Measurements from ENCODE around the gene ITPRIPL2. TPM values are rescaled to one million over a fixed set of nuclear protein-coding genes. Genes with fewer than 3 reads are reported as not detected.
A peak's percentile ranks its signal among the peaks of the same experiment; 100 is the strongest.

ITPRIPL2 gene
- total and polyA plus RNA-seq, 2 of the 13 experiments (the other 11 are each of a cell fraction or from before 2014, with no cell fraction given): 5.9 to 12.6 TPM

DNA sequence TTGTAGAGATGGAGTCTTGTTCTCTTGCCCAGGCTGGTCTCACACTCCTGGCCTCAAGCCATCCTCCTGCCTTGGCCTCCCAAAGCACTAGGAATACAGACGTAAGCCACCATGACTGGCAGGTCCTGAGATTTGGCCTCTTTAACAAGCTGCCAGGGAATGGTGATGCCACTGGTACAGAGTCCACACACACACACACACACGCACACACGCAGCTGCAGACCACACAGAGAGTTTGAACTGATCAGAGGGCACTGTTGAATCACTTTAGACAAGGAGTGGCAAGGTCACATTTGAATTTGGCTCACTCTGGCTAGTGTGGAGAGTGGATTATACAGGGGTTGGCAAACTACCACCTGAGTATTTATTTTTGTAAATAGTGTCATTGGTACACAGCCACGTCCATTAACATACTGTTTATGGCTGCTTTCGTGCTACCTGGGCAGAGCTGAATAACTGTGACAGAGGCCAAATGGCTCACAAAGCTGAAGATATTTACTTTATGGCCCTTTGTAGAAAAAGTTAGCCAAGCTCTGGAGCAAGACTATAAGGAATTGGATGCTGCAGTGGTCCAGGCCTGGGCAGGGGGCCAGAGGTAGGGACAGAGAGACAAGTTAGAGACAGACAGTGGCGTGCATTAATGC, 9.9 kb downstream of the ITPRIPL2 start (continued):
- TF ChIP-seq FOXA1 (IDR thresholded peaks at IDR 0.05) (no peak), FOXA1 (CRISPR knock-in tag; IDR thresholded peaks at IDR 0.05) (peak; percentile 50; the same call in 1 of the 2 replicates), ZNF761 (CRISPR knock-in tag; conservative IDR thresholded peaks at IDR 0.05) (no peak), SNRNP70 (IDR thresholded peaks at IDR 0.05; ENCODE audit: low read depth, low read length) (no peak), ZNF839 (CRISPR knock-in tag; IDR thresholded peaks at IDR 0.05; ENCODE audit: borderline replicate concordance) (0 out of 2 replicates have a peak, but pooled peaks have one; percentile 24), ZNF280D (CRISPR knock-in tag; IDR thresholded peaks at IDR 0.05) (no peak), HHEX (CRISPR knock-in tag; IDR thresholded peaks at IDR 0.05) (0 out of 2 replicates have a peak, but pooled peaks have one; percentile 59), TARDBP (CRISPR knock-in tag; IDR thresholded peaks at IDR 0.05) (peak; percentile 43; the same call in 1 of the 2 replicates), RXRB (CRISPR knock-in tag; IDR thresholded peaks at IDR 0.05; ENCODE audit: borderline replicate concordance) (peak; percentile 65; the same call in 1 of the 2 replicates), ETS1 (CRISPR knock-in tag; IDR thresholded peaks at IDR 0.05) (no peak), ZFP91 (CRISPR knock-in tag; IDR thresholded peaks at IDR 0.05; ENCODE audit: borderline replicate concordance) (peak; percentile 79), ONECUT2 (CRISPR knock-in tag; IDR thresholded peaks at IDR 0.05) (no peak), ZNF317 (CRISPR knock-in tag; IDR thresholded peaks at IDR 0.05) (0 out of 2 replicates have a peak, but pooled peaks have one; percentile 27)
- TF ChIP-seq, protein P1, sequence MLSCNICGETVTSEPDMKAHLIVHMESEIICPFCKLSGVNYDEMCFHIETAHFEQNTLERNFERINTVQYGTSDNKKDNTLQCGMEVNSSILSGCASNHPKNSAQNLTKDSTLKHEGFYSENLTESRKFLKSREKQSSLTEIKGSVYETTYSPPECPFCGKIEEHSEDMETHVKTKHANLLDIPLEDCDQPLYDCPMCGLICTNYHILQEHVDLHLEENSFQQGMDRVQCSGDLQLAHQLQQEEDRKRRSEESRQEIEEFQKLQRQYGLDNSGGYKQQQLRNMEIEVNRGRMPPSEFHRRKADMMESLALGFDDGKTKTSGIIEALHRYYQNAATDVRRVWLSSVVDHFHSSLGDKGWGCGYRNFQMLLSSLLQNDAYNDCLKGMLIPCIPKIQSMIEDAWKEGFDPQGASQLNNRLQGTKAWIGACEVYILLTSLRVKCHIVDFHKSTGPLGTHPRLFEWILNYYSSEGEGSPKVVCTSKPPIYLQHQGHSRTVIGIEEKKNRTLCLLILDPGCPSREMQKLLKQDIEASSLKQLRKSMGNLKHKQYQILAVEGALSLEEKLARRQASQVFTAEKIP (CRISPR knock-in tag; IDR thresholded peaks at IDR 0.05; ENCODE audit: borderline replicate concordance): no peak
- TF ChIP-seq, protein P2, sequence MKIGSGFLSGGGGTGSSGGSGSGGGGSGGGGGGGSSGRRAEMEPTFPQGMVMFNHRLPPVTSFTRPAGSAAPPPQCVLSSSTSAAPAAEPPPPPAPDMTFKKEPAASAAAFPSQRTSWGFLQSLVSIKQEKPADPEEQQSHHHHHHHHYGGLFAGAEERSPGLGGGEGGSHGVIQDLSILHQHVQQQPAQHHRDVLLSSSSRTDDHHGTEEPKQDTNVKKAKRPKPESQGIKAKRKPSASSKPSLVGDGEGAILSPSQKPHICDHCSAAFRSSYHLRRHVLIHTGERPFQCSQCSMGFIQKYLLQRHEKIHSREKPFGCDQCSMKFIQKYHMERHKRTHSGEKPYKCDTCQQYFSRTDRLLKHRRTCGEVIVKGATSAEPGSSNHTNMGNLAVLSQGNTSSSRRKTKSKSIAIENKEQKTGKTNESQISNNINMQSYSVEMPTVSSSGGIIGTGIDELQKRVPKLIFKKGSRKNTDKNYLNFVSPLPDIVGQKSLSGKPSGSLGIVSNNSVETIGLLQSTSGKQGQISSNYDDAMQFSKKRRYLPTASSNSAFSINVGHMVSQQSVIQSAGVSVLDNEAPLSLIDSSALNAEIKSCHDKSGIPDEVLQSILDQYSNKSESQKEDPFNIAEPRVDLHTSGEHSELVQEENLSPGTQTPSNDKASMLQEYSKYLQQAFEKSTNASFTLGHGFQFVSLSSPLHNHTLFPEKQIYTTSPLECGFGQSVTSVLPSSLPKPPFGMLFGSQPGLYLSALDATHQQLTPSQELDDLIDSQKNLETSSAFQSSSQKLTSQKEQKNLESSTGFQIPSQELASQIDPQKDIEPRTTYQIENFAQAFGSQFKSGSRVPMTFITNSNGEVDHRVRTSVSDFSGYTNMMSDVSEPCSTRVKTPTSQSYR (CRISPR knock-in tag; IDR thresholded peaks at IDR 0.05; ENCODE audit: borderline replicate concordance): no peak
- TF ChIP-seq, protein P3, sequence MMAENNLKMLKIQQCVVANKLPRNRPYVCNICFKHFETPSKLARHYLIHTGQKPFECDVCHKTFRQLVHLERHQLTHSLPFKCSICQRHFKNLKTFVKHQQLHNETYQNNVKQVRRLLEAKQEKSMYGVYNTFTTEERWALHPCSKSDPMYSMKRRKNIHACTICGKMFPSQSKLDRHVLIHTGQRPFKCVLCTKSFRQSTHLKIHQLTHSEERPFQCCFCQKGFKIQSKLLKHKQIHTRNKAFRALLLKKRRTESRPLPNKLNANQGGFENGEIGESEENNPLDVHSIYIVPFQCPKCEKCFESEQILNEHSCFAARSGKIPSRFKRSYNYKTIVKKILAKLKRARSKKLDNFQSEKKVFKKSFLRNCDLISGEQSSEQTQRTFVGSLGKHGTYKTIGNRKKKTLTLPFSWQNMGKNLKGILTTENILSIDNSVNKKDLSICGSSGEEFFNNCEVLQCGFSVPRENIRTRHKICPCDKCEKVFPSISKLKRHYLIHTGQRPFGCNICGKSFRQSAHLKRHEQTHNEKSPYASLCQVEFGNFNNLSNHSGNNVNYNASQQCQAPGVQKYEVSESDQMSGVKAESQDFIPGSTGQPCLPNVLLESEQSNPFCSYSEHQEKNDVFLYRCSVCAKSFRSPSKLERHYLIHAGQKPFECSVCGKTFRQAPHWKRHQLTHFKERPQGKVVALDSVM (CRISPR knock-in tag; IDR thresholded peaks at IDR 0.05): peak; percentile 98

All from HepG2 (cell line).